H1 (cell line): ENCODE measurements around the gene TOM1L2.

ENCODE experiments used
- ASH2L ChIP-seq: fragments of 200-600, 300-600 bp; sonication (generic); IDR thresholded peaks from one replicate; pipeline ENCODE4 v1.7.1; 2017; ENCODE audit warnings: low read length
- HDAC2 ChIP-seq, 2 experiments: fragments of 300-600 bp in 1 of 2; sonication (generic) in 1 of 2; IDR thresholded peaks; 2 replicates each; pipeline ENCODE4 v1.6.1; 2011 to 2012; ENCODE audit warnings: low read depth in 2 of 2, low read length in 2 of 2, mild to moderate bottlenecking in 2 of 2, moderate library complexity in 2 of 2, borderline replicate concordance in 1 of 2, inconsistent platforms in 1 of 2
- MAFK ChIP-seq: IDR thresholded peaks from 2 replicates; pipeline ENCODE4 v1.6.1; 2012; ENCODE audit warnings: low read depth, mild to moderate bottlenecking, improper control_type of control experiment, low read length
- POLR2AphosphoS5 ChIP-seq: IDR thresholded peaks from 2 replicates; pipeline ENCODE4 v1.6.1; 2011; ENCODE audit warnings: low read depth, low read length

DNA sequence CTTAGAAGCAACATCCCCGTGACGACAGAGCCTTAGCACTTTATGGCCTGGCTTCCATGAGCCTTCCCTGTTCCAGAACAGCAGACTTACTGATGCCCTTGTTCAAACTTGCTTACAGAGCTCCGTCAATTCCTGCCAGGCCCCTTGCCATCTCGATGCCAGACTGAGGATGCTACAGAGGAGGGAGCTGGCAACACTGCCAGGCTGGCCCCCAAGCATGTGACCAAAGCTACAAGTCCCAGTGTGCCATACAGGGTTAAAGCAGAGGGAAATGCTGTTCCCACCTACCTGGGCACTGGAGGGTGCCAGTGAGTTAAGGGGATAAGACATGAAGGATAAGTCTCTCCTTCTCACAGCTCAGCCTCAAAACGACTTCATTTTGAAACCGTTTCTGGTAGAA lies 102.0 kb downstream of the TOM1L2 start:
- TF ChIP-seq POLR2AphosphoS5: no peak
- TF ChIP-seq MAFK: no peak
- TF ChIP-seq ASH2L: no peak
- no peak for TF ChIP-seq HDAC2 (IDR thresholded peaks at IDR 0.05; ENCODE audit: borderline replicate concordance in 1 of 2, low read depth in 2 of 2, low read length in 2 of 2)
